HepG2 (cell line): Measurements from ENCODE around the gene CSMD2. TPM values are rescaled to one million over a fixed set of nuclear protein-coding genes. Genes with fewer than 3 reads are reported as not detected.

Experiments
- ATAC-seq: fragments of 200-7000 bp; cut with Tn5 transposase; 3 replicates; pipeline ENCODE4 v1.9.1; 2020; ENCODE audit warnings: mild to moderate bottlenecking, moderate library complexity
- BruUV-seq: library from RNA; stranded (reverse); fragments of 400-500 nt; replicated peaks from 2 replicates; lab custom pipeline; 2021; lab: Mats Ljungman, UMichigan
- CTCF ChIA-PET: fragments of 300-600 bp; formaldehyde crosslinking; extraction: SDS; loops from one replicate; lab custom pipeline; 2021; ENCODE audit warnings: low total read pairs, inconsistent platforms, low intra/inter-chr PET ratio; lab: Yijun Ruan, JAX
- POLR2A ChIA-PET: fragments of 350-600 bp; sonication (Branson Sonifier 250); formaldehyde crosslinking; loops from one replicate; lab custom pipeline; 2020; ENCODE audit warnings: antibody characterized with exemption, inconsistent platforms; lab: Yijun Ruan, JAX
- DNase-seq: peaks from one replicate; pipeline ENCODE4 v3.0.0-alpha.2; 2015; ENCODE audit warnings: low spot score
- FAIRE-seq: peaks from 3 replicates; lab custom pipeline; 2011; peaks lifted over from hg19 to GRCh38; lab: Jason Lieb, UNC
- H2AFZ ChIP-seq: one replicate; pipeline ENCODE4 v1.6.1; 2011; ENCODE audit warnings: low read length, inconsistent platforms
- H3K27ac ChIP-seq: fragments of 300-600 bp; 3 replicates; pipeline ENCODE4 v1.8.0; 2011; ENCODE audit warnings: mixed run types, mild to moderate bottlenecking, mixed read lengths, low read length, inconsistent platforms; ENCODE audit not compliant: insufficient read depth; ENCODE audit errors: extremely low read length
- H3K27me3 ChIP-seq, 2 experiments: fragments of 200-600 bp in 1 of 2; 2 replicates in 1 of 2; 3 replicates in 1 of 2; pipeline versions ENCODE4 v1.6.0 to v1.8.0; 2011; ENCODE audit warnings: low read length in 2 of 2, mild to moderate bottlenecking in 2 of 2, moderate library complexity in 2 of 2, inconsistent platforms in 1 of 2; ENCODE audit not compliant: insufficient read depth in 2 of 2, control insufficient read depth in 1 of 2
- H3K36me3 ChIP-seq, 2 experiments: fragments of 200-600 bp in 1 of 2; replicated peaks in 1 of 2; 2 replicates in 1 of 2; 3 replicates in 1 of 2; pipeline versions ENCODE4 v1.5.1 to v1.8.0; 2011; ENCODE audit warnings: low read length in 2 of 2, inconsistent platforms in 1 of 2; ENCODE audit not compliant: insufficient read depth in 2 of 2, control insufficient read depth in 1 of 2
- H3K4me1 ChIP-seq: 2 replicates; pipeline ENCODE4 v1.5.1; 2012; ENCODE audit warnings: low read length, inconsistent platforms; ENCODE audit not compliant: insufficient read depth
- H3K4me2 ChIP-seq: 2 replicates; pipeline ENCODE4 v1.6.0; 2011; ENCODE audit warnings: low read depth, low read length, inconsistent platforms
- H3K4me3 ChIP-seq, 3 experiments: fragments of 200-600 bp in 1 of 3; sonication (generic), shearing (Covaris generic) in 1 of 3; replicated peaks in 1 of 3; 2 replicates each; pipeline ENCODE4 v1.5.1; 2011 to 2016; ENCODE audit warnings: low read length in 3 of 3, inconsistent platforms in 2 of 3, low read depth in 2 of 3, mild to moderate bottlenecking in 2 of 3, control low read depth in 1 of 3, mixed read lengths in 1 of 3; ENCODE audit not compliant: insufficient read depth in 1 of 3
- H3K79me2 ChIP-seq: one replicate; pipeline ENCODE4 v1.6.1; 2011; ENCODE audit warnings: low read length, inconsistent platforms; ENCODE audit not compliant: insufficient read depth
- H3K9ac ChIP-seq: 2 replicates; pipeline ENCODE4 v1.6.0; 2011; ENCODE audit warnings: mild to moderate bottlenecking, low read depth, low read length, inconsistent platforms; ENCODE audit not compliant: insufficient read depth
- H3K9me3 ChIP-seq: 2 replicates; pipeline ENCODE4 v1.5.1; 2012; ENCODE audit warnings: mild to moderate bottlenecking, low read length
- H4K20me1 ChIP-seq: 2 replicates; pipeline ENCODE4 v1.6.0; 2011; ENCODE audit warnings: inconsistent platforms, mild to moderate bottlenecking, low read length, moderate library complexity; ENCODE audit not compliant: insufficient read depth
- DPF2 ChIP-seq: sonication (generic); formaldehyde crosslinking; IDR thresholded peaks from 2 replicates; pipeline ENCODE4 v1.4.0; 2020; ENCODE audit warnings: mild to moderate bottlenecking, low read depth, missing genetic modification reagents, borderline replicate concordance
- DR1 ChIP-seq: sonication (generic); formaldehyde crosslinking; IDR thresholded peaks from 2 replicates; pipeline ENCODE4 v1.8.0; 2021; ENCODE audit warnings: mild to moderate bottlenecking, missing genetic modification reagents, inconsistent platforms
- KDM5A ChIP-seq: fragments of 200-600 bp; sonication (generic); IDR thresholded peaks from 2 replicates; pipeline ENCODE4 v1.7.0; 2018; ENCODE audit warnings: antibody characterized with exemption, mild to moderate bottlenecking, low read length, borderline replicate concordance
- KMT2A ChIP-seq: sonication (generic); formaldehyde crosslinking; IDR thresholded peaks from 2 replicates; pipeline ENCODE4 v1.4.0; 2020; ENCODE audit warnings: missing genetic modification reagents
- TP53 ChIP-seq: sonication (generic); formaldehyde crosslinking; conservative IDR thresholded peaks from 2 replicates; pipeline ENCODE4 v1.4.0; 2020; ENCODE audit warnings: missing genetic modification reagents
- ZBTB20 ChIP-seq: sonication (generic); formaldehyde crosslinking; IDR thresholded peaks from 2 replicates; pipeline ENCODE4 v1.8.1; 2023; ENCODE audit warnings: missing genetic modification reagents, low read depth, mild to moderate bottlenecking, borderline replicate concordance
- ZEB1 ChIP-seq: IDR thresholded peaks from 2 replicates; pipeline ENCODE4 v1.6.1; 2012; ENCODE audit warnings: mild to moderate bottlenecking, low read depth, inconsistent platforms; ENCODE audit not compliant: insufficient replicate concordance
- ZNF709 ChIP-seq: sonication (generic); formaldehyde crosslinking; IDR thresholded peaks from 2 replicates; pipeline ENCODE4 v1.5.0; 2020; ENCODE audit warnings: mild to moderate bottlenecking, missing genetic modification reagents
- WGBS: methylation state at CpG from one replicate; pipeline ENCODE4 v1.1.6; 2017; ENCODE audit warnings: low lambda C conversion rate; 5-methylcytosine and 5-hydroxymethylcytosine counted together
- in situ Hi-C: cut with HindIII; loops from 2 replicates; pipeline ENCODE4 v1.10.0; 2017; ENCODE audit warnings: low pct_unique_long_range_greater_than_20kb; ENCODE audit not compliant: extremely low pct_ligation_motif_present
- intact Hi-C: fragments of 100-400 bp; cut with micrococcal nuclease; formaldehyde crosslinking; loops from one replicate; pipeline ENCODE4 v1.10.0; 2022; ENCODE audit not compliant: unreplicated experiment
- polyA plus RNA-seq, 8 experiments: library from polyadenylated mRNA; depleted of rRNA in 3 of 8; stranded (reverse) in 7 of 8; unstranded in 1 of 8; fragments of >200 nt; fragmentation: Illumina TruSeq in 4 of 8; extraction: Trizol in 4 of 8; gene quantifications; 2 replicates each; pipeline versions ENCODE4 v1.2.1 to v1.2.3, GENCODE V29; 2011 to 2016; ENCODE audit warnings: low read depth in 4 of 8, missing spikeins in 1 of 8, mixed read lengths in 1 of 8; ENCODE audit not compliant: insufficient read depth in 1 of 8
- total RNA-seq, 5 experiments: library from RNA; depleted of rRNA; stranded (reverse); fragments of >200 nt; fragmentation: Illumina TruSeq; extraction: Trizol; gene quantifications; 2 replicates each; pipeline ENCODE4 v1.2.3, GENCODE V29; 2016; ENCODE audit warnings: low read depth in 1 of 5
- TF ChIP-seq, protein P1 (sequence below): IDR thresholded peaks from 2 replicates; pipeline ENCODE4 v1.4.0; 2020; ENCODE audit warnings: mild to moderate bottlenecking, missing genetic modification reagents

The CSMD2 gene
- total and polyA plus RNA-seq, 2 of the 13 experiments (the other 11 are each of a cell fraction or from before 2014, with no cell fraction given) = not detected

GRCh38 chr1:33668695-33669094 is 496.3 kb downstream of the CSMD2 start:
- Histone ChIP-seq H4K20me1 (no peaks in the 10 kb centered on the region), H3K9me3 (no peaks in the 10 kb centered on the region), H3K79me2 (no peaks in the 10 kb centered on the region), H3K4me2 (no peak overlapping the region), H3K4me3 (no peak overlapping the region), H2AFZ (no peak overlapping the region), H3K36me3 (no peaks in the 10 kb centered on the region), H3K4me1 (peaks cover 10% of the 10 kb centered on the region), H3K27me3 (peaks cover 0 to 8% of the 10 kb centered on the region in 2 experiments; a peak in 1 of 5 replicates), H3K9ac (no peak overlapping the region), H3K27ac (no peak overlapping the region)
- BruUV-seq = no TSS peak
- DNase-seq (no peak), ATAC-seq (no peak), FAIRE-seq (no peak)
- in situ Hi-C loops = no loop called here
- intact Hi-C loops = no loop called here
- ChIA-PET POLR2A (no interaction called here), CTCF (no interaction called here)
- TF ChIP-seq KMT2A (CRISPR knock-in tag) (no peak), DR1 (CRISPR knock-in tag) (no peak), ZBTB20 (CRISPR knock-in tag) (no peak), ZNF709 (CRISPR knock-in tag) (no peak), ZEB1 (no peak), DPF2 (CRISPR knock-in tag) (no peak), KDM5A (no peak), TP53 (CRISPR knock-in tag) (no peak)
- TF ChIP-seq, protein P1, sequence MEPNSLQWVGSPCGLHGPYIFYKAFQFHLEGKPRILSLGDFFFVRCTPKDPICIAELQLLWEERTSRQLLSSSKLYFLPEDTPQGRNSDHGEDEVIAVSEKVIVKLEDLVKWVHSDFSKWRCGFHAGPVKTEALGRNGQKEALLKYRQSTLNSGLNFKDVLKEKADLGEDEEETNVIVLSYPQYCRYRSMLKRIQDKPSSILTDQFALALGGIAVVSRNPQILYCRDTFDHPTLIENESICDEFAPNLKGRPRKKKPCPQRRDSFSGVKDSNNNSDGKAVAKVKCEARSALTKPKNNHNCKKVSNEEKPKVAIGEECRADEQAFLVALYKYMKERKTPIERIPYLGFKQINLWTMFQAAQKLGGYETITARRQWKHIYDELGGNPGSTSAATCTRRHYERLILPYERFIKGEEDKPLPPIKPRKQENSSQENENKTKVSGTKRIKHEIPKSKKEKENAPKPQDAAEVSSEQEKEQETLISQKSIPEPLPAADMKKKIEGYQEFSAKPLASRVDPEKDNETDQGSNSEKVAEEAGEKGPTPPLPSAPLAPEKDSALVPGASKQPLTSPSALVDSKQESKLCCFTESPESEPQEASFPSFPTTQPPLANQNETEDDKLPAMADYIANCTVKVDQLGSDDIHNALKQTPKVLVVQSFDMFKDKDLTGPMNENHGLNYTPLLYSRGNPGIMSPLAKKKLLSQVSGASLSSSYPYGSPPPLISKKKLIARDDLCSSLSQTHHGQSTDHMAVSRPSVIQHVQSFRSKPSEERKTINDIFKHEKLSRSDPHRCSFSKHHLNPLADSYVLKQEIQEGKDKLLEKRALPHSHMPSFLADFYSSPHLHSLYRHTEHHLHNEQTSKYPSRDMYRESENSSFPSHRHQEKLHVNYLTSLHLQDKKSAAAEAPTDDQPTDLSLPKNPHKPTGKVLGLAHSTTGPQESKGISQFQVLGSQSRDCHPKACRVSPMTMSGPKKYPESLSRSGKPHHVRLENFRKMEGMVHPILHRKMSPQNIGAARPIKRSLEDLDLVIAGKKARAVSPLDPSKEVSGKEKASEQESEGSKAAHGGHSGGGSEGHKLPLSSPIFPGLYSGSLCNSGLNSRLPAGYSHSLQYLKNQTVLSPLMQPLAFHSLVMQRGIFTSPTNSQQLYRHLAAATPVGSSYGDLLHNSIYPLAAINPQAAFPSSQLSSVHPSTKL (CRISPR knock-in tag) = no peak
- 7% methylated on average over 3 of the region's 3 CpGs for WGBS
